ENCODE measurements around the gene BCAS3.

Gene BCAS3

GRCh38 chr17:61218438-61218837, 540.8 kb downstream of the BCAS3 start:
- Mint-ChIP-seq H3K4me1 (peaks cover 32% of the 10 kb centered on the region), H3K27ac (no peak overlapping the region), H3K36me3 (ENCODE audit: low read depth) (no peaks in the 10 kb centered on the region), H3K27me3 (no peaks in the 10 kb centered on the region), H3K9me3 (no peaks in the 10 kb centered on the region), H3K4me3 (no peak overlapping the region)
- no peak for DNase-seq
- ATAC-seq = no peak

- DNase-seq = no peak
- Mint-ChIP-seq H3K4me1 (peaks cover 34% of the 10 kb centered on the region), H3K4me3 (no peak overlapping the region), H3K9me3 (no peaks in the 10 kb centered on the region), H3K27ac (no peak overlapping the region), H3K27me3 (no peaks in the 10 kb centered on the region), H3K36me3 (ENCODE audit: low read depth) (no peaks in the 10 kb centered on the region)
- ATAC-seq = no peak
These were observed 541.8 kb downstream of the BCAS3 start for GRCh38 chr17:61219460-61219859.

GRCh38 chr17:61221181-61221580, 543.5 kb downstream of the BCAS3 start:
- H3K27me3 Mint-ChIP-seq = no peaks in the 10 kb centered on the region
- peaks cover 34% of the 10 kb centered on the region for H3K4me1 Mint-ChIP-seq
- no peaks in the 10 kb centered on the region for H3K36me3 Mint-ChIP-seq (ENCODE audit: low read depth)
- no peak overlapping the region for H3K4me3 Mint-ChIP-seq
- H3K9me3 Mint-ChIP-seq = no peaks in the 10 kb centered on the region
- peak overlapping the region; percentile 6 for H3K27ac Mint-ChIP-seq
- DNase-seq (no peak), ATAC-seq (no peak)

- ATAC-seq (peak; percentile 58), DNase-seq (peak; percentile 6)
- H3K4me3 Mint-ChIP-seq = peak overlapping the region; percentile 72
- no peaks in the 10 kb centered on the region for H3K36me3 Mint-ChIP-seq (ENCODE audit: low read depth)
- H3K4me1 Mint-ChIP-seq = peaks cover 34% of the 10 kb centered on the region
- no peaks in the 10 kb centered on the region for H3K9me3 Mint-ChIP-seq
- H3K27ac Mint-ChIP-seq = peak overlapping the region; percentile 84
- H3K27me3 Mint-ChIP-seq = no peaks in the 10 kb centered on the region
These were observed 544.2 kb downstream of the BCAS3 start for GRCh38 chr17:61221597-61222471.

- H3K36me3 Mint-ChIP-seq (ENCODE audit: low read depth) = no peaks in the 10 kb centered on the region
- peaks cover 30% of the 10 kb centered on the region for H3K4me1 Mint-ChIP-seq
- ATAC-seq = no peak
- no peak overlapping the region for H3K4me3 Mint-ChIP-seq
- DNase-seq = no peak
- H3K27ac Mint-ChIP-seq = no peak overlapping the region
- no peaks in the 10 kb centered on the region for H3K9me3 Mint-ChIP-seq
- H3K27me3 Mint-ChIP-seq = no peaks in the 10 kb centered on the region
These were observed 546.1 kb downstream of the BCAS3 start for GRCh38 chr17:61223725-61224124.

GRCh38 chr17:61225178-61225882, 547.7 kb downstream of the BCAS3 start:
- ATAC-seq (no peak), DNase-seq (no peak)
- no peaks in the 10 kb centered on the region for H3K9me3 Mint-ChIP-seq
- no peaks in the 10 kb centered on the region for H3K27me3 Mint-ChIP-seq
- no peak overlapping the region for H3K4me3 Mint-ChIP-seq
- no peaks in the 10 kb centered on the region for H3K36me3 Mint-ChIP-seq (ENCODE audit: low read depth)
- peaks cover 27% of the 10 kb centered on the region for H3K4me1 Mint-ChIP-seq
- H3K27ac Mint-ChIP-seq = no peak overlapping the region

- Mint-ChIP-seq H3K27me3 (no peaks in the 10 kb centered on the region), H3K36me3 (ENCODE audit: low read depth) (no peaks in the 10 kb centered on the region), H3K4me1 (peaks cover 4% of the 10 kb centered on the region), H3K27ac (no peak overlapping the region), H3K4me3 (no peak overlapping the region), H3K9me3 (no peaks in the 10 kb centered on the region)
- no peak for DNase-seq
- ATAC-seq = no peak
These were observed 550.2 kb downstream of the BCAS3 start for GRCh38 chr17:61227866-61228265.

- H3K27ac Mint-ChIP-seq = no peak overlapping the region
- no peaks in the 10 kb centered on the region for H3K27me3 Mint-ChIP-seq
- H3K4me1 Mint-ChIP-seq = no peaks in the 10 kb centered on the region
- DNase-seq (no peak), ATAC-seq (no peak)
- no peaks in the 10 kb centered on the region for H3K9me3 Mint-ChIP-seq
- no peaks in the 10 kb centered on the region for H3K36me3 Mint-ChIP-seq (ENCODE audit: low read depth)
- no peak overlapping the region for H3K4me3 Mint-ChIP-seq
These were observed 552.8 kb downstream of the BCAS3 start for GRCh38 chr17:61230461-61230860.

GRCh38 chr17:61230972-61231820, 553.5 kb downstream of the BCAS3 start:
- Mint-ChIP-seq H3K9me3 (no peaks in the 10 kb centered on the region), H3K36me3 (ENCODE audit: low read depth) (no peaks in the 10 kb centered on the region), H3K4me3 (no peak overlapping the region), H3K27me3 (no peaks in the 10 kb centered on the region), H3K27ac (no peak overlapping the region), H3K4me1 (no peaks in the 10 kb centered on the region)
- ATAC-seq (no peak), DNase-seq (no peak)

GRCh38 chr17:61232871-61233270, 555.2 kb downstream of the BCAS3 start:
- DNase-seq (no peak), ATAC-seq (no peak)
- Mint-ChIP-seq H3K9me3 (no peaks in the 10 kb centered on the region), H3K27me3 (no peaks in the 10 kb centered on the region), H3K27ac (no peak overlapping the region), H3K4me3 (no peak overlapping the region), H3K4me1 (no peaks in the 10 kb centered on the region), H3K36me3 (ENCODE audit: low read depth) (no peaks in the 10 kb centered on the region)

- H3K27me3 Mint-ChIP-seq = no peaks in the 10 kb centered on the region
These were observed 556.5 kb downstream of the BCAS3 start for GRCh38 chr17:61233991-61234750.

GRCh38 chr17:61235001-61235826, 557.6 kb downstream of the BCAS3 start:
- H3K27ac Mint-ChIP-seq = no peak overlapping the region
- H3K27me3 Mint-ChIP-seq = no peaks in the 10 kb centered on the region
- no peak overlapping the region for H3K4me3 Mint-ChIP-seq
- no peaks in the 10 kb centered on the region for H3K36me3 Mint-ChIP-seq (ENCODE audit: low read depth)
- DNase-seq = no peak
- H3K4me1 Mint-ChIP-seq = peaks cover 11% of the 10 kb centered on the region
- ATAC-seq = no peak
- H3K9me3 Mint-ChIP-seq = no peaks in the 10 kb centered on the region

More at GRCh38 chr17:61233991-61234750, 556.5 kb downstream of the BCAS3 start:
- Mint-ChIP-seq H3K4me3 (no peak overlapping the region), H3K9me3 (no peaks in the 10 kb centered on the region), H3K36me3 (ENCODE audit: low read depth) (no peaks in the 10 kb centered on the region), H3K4me1 (peaks cover 3% of the 10 kb centered on the region), H3K27ac (no peak overlapping the region)
- DNase-seq (no peak), ATAC-seq (no peak)

GRCh38 chr17:61235827-61236197, 558.2 kb downstream of the BCAS3 start:
- Mint-ChIP-seq H3K4me3 (no peak overlapping the region), H3K27me3 (no peaks in the 10 kb centered on the region), H3K27ac (no peak overlapping the region), H3K9me3 (no peaks in the 10 kb centered on the region), H3K4me1 (peaks cover 14% of the 10 kb centered on the region), H3K36me3 (ENCODE audit: low read depth) (no peaks in the 10 kb centered on the region)
- no peak for DNase-seq
- ATAC-seq = no peak

All from activated naive CD8-positive, alpha-beta T cell treated with anti-CD3 and anti-CD28 coated beads, Interleukin-2, amount 50 U/mL, for 24 hours (primary cell).